Esophagus muscularis mucosa (tissue), 3 donors: Measurements from ENCODE around the gene ESX1.

ENCODE experiments used
- CTCF ChIP-seq, 3 experiments: fragments of 200-600 bp in 2 of 3; fragments of 450-650 bp in 1 of 3; sonication (generic) in 2 of 3; IDR thresholded peaks; one replicate each; pipeline ENCODE4 v1.5.1; 2017 to 2019; ENCODE audit warnings: antibody characterized with exemption in 3 of 3, mild to moderate bottlenecking in 2 of 3, moderate library complexity in 1 of 3
- EP300 ChIP-seq: sonication (generic); formaldehyde crosslinking; IDR thresholded peaks from one replicate; pipeline ENCODE4 v1.6.1; 2017; ENCODE audit warnings: antibody characterized with exemption

- TF ChIP-seq EP300 (no peak), CTCF (IDR thresholded peaks at IDR 0.05) (no peak)
These were observed 33.5 kb upstream of the ESX1 start for GRCh38 chrX:104288269-104288668.
